HT-29 (cell line): ENCODE data around the gene SPECC1. TPM values are rescaled to one million over a fixed set of nuclear protein-coding genes. Genes with fewer than 3 reads are reported as not detected.
"Not testable (repeated sequence)": the region's sequence is repeated elsewhere in the genome, so short reads cannot be mapped to it uniquely, and the experiment has no call there.

Source experiments
- DNase-seq: peaks from one replicate; pipeline ENCODE4 v3.0.0-alpha.2; 2015; ENCODE audit warnings: low spot score
- total RNA-seq: library from RNA; depleted of rRNA; stranded (reverse); fragments of >200 nt; shearing (Covaris generic); gene quantifications from 2 replicates; pipeline ENCODE4 v1.2.3, GENCODE V29; 2014

The SPECC1 gene
- total RNA-seq, 1 experiment from 2014 or later: 10.2 TPM

DNA sequence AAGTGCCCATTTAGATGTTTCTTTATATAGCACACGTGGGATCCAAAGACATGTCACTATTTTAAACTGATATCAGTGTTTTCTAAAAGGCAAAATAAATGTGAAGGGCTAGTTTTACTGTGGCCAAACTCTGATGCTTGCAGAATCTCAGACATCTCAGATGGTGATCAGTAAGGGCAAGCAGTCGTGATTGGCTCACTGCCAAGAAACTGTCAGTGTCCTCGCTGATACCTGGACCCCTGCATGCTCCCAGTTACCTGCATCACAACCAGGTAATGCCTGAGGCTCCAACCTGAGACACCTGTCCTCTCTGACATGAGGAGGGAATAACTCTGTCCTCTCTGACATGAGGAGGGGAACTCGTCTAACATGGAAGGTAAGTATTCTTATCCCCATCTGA, 114.0 kb downstream of the SPECC1 start:
- DNase-seq: no peak

DNA sequence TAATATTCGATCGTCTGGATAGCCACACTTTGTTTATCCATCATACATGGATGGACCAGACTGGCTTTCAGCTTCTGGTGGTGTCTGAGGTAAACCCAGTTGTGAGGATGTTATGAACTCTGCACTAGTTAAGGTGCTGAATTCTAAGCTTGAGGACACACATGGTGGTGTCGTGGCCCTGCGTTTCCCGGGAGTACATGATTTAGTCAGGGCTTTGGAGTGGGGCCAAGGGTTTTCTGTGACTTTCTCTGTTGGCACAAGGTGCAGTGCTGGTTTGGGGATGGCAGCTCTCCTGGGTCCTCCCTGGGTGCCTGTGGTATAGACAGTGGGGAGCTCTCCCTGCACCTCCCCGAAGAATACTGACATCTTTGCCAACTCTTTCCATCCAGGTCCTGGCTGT, 116.6 kb downstream of the SPECC1 start:
- DNase-seq: no peak

DNA sequence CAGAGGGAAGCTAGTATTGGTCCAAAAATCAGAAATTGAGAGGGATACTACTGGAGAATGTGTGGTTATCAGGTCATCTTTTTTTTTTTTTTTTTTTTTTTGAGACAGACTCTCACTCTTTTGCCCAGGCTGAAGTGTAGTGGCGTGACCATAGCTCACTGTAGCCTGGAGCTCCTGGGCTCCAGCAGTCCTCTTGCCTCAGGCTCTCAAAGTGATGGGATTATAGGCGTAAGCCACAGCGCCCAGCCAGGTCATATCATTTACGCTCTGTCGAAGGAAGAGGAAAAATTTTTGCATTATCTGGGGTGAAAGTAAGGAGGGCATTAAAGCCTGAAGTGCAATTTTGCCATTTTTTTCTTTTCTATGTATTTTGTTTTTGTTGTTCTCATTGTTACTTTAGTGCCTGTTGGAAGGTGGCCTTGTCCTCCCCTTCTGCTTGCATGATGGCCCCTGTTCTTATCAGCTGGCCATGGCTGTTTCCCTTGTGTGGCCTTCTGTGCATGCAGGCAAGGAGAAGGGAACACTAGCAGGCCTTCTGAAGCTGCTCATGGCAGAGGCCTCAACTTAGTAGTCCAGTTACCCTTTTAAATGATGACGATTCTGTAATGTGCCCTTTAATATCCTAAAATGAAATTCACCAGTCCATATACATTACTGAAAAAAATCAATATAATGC, 118.3 kb downstream of the SPECC1 start:
- no peak for DNase-seq

- DNase-seq: no peak
Measured at GRCh38 chr17:20128036-20128667, 119.0 kb downstream of the SPECC1 start.

DNA sequence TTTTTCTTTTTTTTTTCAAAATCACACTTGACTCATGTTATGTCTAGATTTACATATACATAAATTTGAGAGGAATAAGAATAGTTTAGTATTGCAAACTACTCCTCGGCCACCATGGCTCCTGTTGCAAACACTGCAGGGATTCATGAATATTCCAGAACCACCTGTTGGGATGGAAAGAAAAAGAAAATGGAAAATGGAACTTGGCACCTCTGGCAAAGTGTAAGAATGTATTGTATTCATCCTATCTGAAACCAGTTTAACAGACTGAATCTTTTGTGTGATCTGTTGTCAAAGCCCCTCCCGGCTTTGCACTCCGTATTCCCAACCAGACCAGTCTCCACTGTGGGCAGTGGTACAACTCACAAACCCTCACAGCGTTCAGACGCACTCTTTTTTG, 124.4 kb downstream of the SPECC1 start:
- DNase-seq: no peak

- DNase-seq: no peak
Measured at GRCh38 chr17:20141198-20141972, 132.2 kb downstream of the SPECC1 start.

DNA sequence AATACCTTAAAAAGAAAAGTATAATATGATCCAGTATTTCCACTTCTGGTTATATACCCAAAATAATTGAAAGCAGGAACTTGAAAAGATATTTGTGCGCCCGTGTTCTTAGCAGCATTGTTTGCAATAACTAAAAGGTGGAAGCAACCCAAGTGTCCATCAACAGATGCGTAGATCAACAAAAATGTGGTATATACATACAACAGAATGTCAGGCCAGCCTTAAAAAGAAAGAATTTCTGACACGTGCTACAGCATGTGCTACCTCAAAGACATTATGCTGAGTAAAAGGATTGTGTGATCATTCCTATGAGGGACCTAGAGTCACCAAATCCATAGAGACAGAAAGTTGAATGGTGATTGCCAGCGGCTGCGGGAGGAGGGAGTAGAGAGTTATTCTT, 133.1 kb downstream of the SPECC1 start:
- no peak for DNase-seq

GRCh38 chr17:20143740-20144139, 134.6 kb downstream of the SPECC1 start:
- no peak for DNase-seq

DNA sequence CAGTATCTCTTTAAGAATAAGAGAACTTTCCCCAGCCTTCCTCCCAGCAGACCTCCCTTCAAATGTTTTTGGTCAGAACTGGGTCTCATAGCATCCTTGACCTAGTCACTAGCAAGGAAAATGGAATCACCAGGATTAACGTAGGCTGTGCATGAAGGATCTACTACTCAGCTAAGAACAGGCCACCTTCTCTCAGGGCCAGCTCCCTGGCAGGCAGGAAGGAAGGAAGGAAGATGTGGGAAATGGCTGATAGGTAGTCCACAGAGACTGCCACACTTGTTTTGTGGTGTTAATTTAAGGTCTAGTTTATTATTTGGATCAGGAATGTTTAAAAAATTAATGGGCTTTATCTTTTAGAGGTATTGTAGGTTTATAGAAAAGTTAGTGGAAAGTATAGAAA, 136.4 kb downstream of the SPECC1 start:
- no peak for DNase-seq

- DNase-seq: no peak
Measured at GRCh38 chr17:20149251-20149650, 140.1 kb downstream of the SPECC1 start.

- no peak for DNase-seq
Measured at GRCh38 chr17:20151174-20151573, 142.0 kb downstream of the SPECC1 start.

GRCh38 chr17:20153231-20153630, 144.1 kb downstream of the SPECC1 start:
- no peak for DNase-seq

DNA sequence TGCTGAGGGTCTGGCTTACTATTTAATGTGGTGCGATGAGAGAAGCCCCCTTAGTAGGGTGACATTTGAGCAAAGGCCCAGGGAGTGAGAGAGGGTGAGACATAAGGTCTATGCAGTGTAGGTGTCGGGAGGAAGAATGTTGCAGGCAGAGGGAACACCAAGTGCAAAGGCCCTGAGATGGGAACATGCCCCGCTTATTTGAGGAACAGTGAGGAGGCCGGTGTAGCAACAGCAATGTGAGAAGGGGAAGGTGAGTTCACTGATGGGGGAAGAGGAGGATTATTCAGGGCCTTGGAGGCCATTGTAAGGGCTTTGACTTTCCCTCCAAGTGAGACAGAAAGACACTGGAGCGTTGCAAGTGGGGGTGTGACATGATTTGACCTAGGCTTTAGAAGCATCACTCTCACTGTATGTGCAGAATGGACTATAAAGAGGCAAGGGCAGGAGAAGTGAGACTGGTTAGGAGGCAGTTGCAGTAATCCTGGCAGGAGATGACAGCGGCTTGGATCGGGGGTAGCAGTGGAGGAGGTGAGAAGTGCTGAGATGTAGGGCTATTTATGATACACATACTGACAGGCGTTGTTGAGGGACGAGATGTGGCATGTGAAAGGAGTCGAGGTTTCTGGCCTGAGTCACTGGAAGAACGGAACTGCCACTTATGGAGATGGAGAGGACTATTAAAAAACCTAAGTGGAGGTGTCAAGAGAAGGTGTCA, 145.3 kb downstream of the SPECC1 start:
- no peak for DNase-seq

DNA sequence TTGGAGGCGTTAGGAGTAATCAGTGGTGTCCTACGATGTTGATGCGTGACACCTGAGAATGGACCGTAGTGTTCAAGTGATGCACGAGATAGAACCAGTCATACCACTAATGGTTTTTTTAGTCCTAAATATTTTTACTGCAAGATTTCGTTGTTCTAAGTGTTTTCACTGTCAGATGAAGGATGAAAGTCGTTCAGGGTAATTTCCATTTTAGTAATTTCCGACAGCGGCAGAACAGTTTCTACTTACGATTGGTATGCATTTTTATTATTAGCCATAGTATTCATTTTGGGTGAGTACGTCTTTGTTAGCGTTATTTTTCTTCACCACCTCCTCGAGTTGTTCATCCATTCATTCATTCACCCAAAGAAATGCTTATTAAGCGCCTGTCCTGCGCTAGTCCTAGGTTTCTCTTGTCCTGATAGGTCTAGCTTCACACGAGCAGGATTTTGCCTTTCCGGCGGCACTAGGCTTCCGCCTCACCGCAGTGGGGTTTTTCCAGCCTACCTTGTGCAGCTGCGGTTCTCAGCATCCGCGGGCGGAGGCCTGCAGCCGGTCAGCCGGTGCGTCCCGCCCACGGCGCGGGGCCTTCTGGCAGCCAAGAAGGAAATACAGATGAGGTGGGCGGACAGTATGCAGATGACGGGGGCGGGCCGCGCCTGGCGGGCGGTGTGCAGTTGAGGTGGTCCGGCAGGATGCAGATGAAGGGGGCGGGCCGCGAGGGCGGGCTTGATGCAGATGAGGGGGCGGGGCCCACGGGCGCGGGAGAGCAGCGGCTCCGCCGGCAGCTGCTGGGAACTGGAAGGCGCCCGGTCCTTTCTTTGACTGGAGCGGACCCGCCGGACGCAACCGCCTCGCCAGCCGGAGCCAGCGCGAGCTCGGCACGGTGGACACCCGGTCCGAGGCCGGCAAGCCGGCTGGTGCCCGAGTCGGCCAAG, 146.4 kb downstream of the SPECC1 start:
- peak; percentile 89 for DNase-seq

GRCh38 chr17:20156196-20157000, 147.2 kb downstream of the SPECC1 start:
- peak; percentile 48 for DNase-seq

DNA sequence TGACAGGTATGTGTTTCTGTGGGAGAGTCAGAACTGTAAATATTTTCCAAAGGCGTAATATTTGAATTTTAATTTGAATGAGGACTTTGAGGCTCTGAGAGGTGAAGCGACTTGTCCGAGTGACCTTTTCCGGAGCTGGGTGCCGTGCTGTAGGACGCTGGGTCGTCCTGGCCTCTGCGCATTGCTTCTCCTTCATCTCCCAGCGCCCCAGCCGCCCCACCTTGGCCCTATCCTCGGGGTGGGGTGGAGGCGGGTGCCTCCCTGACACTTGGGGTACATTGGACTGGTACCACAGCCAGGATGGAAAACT, 147.8 kb downstream of the SPECC1 start:
- no peak for DNase-seq

DNA sequence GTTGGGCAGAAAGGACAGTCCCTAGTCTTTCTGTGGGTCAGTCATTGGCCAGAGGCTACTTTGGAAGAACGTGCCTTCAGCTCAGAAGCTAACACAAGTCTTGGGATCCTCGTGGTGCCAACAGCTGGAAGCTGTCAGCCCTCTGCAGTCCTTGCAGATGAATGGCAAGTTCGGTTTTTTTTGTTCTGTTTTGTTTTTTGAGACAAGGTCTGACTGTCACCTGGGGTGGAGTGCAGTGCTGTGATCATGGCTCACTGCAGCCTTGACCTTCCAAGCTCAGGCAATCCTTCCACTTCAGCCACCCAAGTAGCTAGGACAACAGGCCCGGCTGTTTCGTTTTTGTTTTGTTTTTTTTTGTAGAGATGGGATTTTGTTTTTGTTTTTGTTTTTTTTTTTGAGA, 149.4 kb downstream of the SPECC1 start:
- DNase-seq: no peak

DNA sequence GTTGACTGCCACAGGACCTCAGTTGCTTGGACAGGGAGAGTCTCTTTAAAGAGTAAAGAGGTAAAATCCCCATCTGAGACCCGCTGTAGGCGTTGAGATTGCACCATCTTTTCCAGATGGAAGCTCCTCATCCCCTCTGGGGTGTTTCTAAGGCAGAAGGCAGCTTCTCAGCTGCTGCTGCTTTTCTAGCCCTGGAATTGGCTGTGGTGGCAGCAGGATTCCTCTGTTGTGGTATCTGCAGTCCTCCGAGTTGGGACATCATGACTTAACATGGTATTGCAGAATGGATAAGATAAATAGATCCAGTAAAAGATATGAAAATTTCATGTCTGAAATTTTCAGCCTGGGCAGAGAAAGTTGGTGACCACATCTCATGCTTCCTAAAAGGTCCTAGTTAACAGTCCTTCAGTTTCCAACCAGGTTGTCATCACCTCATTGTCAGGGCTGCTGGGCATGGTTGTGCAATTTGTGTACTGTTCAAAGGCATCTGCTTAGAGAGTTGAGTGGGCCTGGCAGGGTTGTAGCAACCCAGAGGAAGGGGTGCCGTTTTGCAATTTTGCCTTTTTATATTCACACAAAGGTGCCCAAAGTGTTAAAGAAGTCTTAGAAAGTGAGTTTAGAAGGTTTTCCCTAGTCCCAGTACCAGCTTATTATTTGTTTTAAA, 150.4 kb downstream of the SPECC1 start:
- DNase-seq: no peak

DNA sequence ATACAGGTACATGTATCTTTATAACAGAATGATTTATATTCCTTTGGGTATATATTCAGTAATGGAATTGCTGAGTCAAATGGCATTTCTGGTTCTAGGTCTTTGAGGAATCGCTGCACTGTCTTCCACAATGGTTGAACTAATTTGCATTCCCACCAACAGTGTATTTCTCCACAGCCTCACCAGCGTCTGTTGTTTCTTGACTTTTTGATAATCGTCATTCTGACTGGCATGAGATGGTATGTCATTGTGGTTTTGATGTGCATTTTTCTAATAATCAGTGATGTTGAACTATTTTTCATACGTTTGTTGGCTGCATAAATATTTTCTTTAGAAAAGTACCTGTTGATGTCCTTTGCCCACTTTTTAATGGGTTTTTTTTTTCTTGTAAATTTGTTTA, 156.4 kb downstream of the SPECC1 start:
- DNase-seq: not testable (repeated sequence)

DNA sequence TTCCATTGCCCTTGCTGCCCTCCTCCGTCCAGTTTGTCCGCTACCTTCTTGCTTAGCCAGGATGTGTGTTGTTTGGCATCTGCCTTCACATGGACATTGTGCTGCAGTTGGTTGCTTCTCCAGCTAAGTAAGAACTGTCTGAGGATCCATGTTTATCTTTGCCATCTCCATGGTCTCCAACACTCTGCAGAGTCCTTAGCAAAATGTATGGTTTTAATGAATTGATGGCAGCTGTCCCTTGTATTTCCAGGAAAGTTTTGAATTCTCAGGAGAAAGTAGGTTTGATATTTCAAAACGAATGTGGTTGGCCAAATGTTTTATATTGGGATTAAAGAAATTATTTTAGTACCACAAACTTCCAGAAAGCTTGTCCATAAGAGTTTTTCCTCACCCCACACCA, 160.9 kb downstream of the SPECC1 start:
- no peak for DNase-seq
